GM23338 (cell line): ENCODE measurements around the gene RUNX1.

Source experiments
- CREB1 ChIP-seq: fragments of 250-450 bp; sonication (Bioruptor Pico); IDR thresholded peaks from 2 replicates; pipeline ENCODE4 v1.5.0; 2020; ENCODE audit warnings: low read depth, mild to moderate bottlenecking, moderate library complexity
- CTCF ChIP-seq, 2 experiments: fragments of 200-600 bp in 1 of 2; sonication (generic) in 1 of 2; conservative IDR thresholded peaks; 2 replicates each; pipeline versions ENCODE4 v1.5.1 to v1.6.1; 2016 to 2017; ENCODE audit warnings: antibody characterized with exemption in 2 of 2, low read depth in 2 of 2, mild to moderate bottlenecking in 2 of 2, moderate library complexity in 1 of 2
- EZH2 ChIP-seq: fragments of 200-600 bp; sonication (generic); IDR thresholded peaks from one replicate; pipeline ENCODE4 v1.8.0; 2017; ENCODE audit warnings: antibody characterized with exemption, mild to moderate bottlenecking, low read depth; ENCODE audit not compliant: unreplicated experiment
- EZH2phosphoT487 ChIP-seq: fragments of 200-600 bp; sonication (generic); IDR thresholded peaks from one replicate; pipeline ENCODE4 v1.8.1; 2018; ENCODE audit warnings: antibody characterized with exemption; ENCODE audit not compliant: unreplicated experiment
- JUNB ChIP-seq: IDR thresholded peaks from one replicate; pipeline ENCODE4 v1.6.1; 2016; ENCODE audit warnings: antibody characterized with exemption; ENCODE audit not compliant: unreplicated experiment
- NANOG ChIP-seq: IDR thresholded peaks from 2 replicates; pipeline ENCODE4 v1.6.1; 2016; ENCODE audit warnings: antibody characterized with exemption, borderline replicate concordance
- POLR2AphosphoS5 ChIP-seq: IDR thresholded peaks from 2 replicates; pipeline ENCODE4 v1.6.1; 2016; ENCODE audit warnings: antibody characterized with exemption, low read depth

GRCh38 chr21:34924771-34925419 is 124.2 kb downstream of the RUNX1 start:
- TF ChIP-seq CTCF (conservative IDR thresholded peaks at IDR 0.05; ENCODE audit: low read depth in 2 of 2), result no peak
- no peak for TF ChIP-seq JUNB
- no peak for TF ChIP-seq EZH2
- TF ChIP-seq POLR2AphosphoS5, result no peak
- no peak for TF ChIP-seq NANOG
- no peak for TF ChIP-seq CREB1 (CRISPR knock-in tag)
- TF ChIP-seq EZH2phosphoT487, result no peak
